Measurements from ENCODE around the gene PEAK3. TPM values are rescaled to one million over a fixed set of nuclear protein-coding genes. Genes with fewer than 3 reads are reported as not detected.

Gene PEAK3
- total and polyA plus RNA-seq, 9 of the 15 experiments (the other 6 are each of a cell fraction or from before 2014, with no cell fraction given): 0.07 to 0.40 TPM; not detected in 7

DNA sequence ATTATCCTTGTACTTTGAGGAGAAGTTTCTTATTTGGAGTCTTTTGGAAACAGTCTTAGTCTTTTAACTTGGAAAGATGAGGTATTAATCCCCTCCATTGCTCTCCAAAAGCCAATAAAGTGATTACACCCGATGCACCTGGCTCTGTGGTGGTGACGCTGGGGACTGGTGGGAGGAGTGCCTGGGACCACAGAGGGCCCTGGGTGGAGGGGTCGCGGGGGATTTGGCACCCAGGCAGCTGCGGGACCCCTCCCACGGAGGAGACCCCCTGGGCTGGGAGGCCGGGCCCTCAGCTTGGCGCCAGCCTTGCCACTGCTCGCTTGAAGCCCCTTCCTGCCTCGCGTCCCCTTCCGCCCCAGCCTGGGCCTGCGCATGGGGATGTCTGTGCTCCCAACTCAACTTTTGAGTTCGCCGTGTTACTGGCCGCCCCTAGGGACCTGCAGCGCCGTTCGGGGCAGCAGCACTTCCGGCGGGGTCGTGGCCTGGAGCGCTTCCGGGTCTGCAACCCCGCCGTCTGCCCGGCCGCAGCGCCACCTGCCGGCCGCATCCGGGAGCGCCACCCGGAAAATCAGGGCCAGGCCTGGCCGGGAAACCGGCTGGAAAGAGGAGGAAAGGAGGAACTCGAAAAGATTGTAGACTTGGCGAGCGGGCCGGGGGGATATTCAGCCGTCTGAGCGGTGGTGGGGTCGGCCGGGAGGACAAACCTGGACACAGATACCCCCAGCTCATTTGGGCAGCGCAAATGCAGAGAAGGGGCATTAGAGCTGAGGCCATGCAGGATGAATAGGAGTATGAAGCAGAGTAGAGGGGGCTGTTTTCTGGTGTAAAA lies 8.4 kb downstream of the PEAK3 start (continued):
- TF ChIP-seq, protein P1, sequence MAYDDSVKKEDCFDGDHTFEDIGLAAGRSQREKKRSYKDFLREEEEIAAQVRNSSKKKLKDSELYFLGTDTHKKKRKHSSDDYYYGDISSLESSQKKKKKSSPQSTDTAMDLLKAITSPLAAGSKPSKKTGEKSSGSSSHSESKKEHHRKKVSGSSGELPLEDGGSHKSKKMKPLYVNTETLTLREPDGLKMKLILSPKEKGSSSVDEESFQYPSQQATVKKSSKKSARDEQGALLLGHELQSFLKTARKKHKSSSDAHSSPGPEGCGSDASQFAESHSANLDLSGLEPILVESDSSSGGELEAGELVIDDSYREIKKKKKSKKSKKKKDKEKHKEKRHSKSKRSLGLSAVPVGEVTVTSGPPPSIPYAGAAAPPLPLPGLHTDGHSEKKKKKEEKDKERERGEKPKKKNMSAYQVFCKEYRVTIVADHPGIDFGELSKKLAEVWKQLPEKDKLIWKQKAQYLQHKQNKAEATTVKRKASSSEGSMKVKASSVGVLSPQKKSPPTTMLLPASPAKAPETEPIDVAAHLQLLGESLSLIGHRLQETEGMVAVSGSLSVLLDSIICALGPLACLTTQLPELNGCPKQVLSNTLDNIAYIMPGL (CRISPR knock-in tag; IDR thresholded peaks at IDR 0.05): 0 out of 2 replicates have a peak, but pooled peaks have one; percentile 63
- TF ChIP-seq PCBP2 (IDR thresholded peaks at IDR 0.05; ENCODE audit: low read depth, low read length, poor library complexity, severe bottlenecking) (no peak), NFIC (IDR thresholded peaks at IDR 0.05) (no peak; the same call in 1 of the 2 replicates), HMG20B (CRISPR knock-in tag; IDR thresholded peaks at IDR 0.05) (no peak), CBX3 (IDR thresholded peaks at IDR 0.05; ENCODE audit: borderline replicate concordance in 1 of 2, low read length in 2 of 2) (0 out of 3 replicates have a peak, but pooled peaks of 1 of the 2 experiments have one; percentile 46), RNF2 (IDR thresholded peaks at IDR 0.05) (no peak), RBM15 (IDR thresholded peaks at IDR 0.05; ENCODE audit: insufficient read depth, low read length) (no peak), ZNF253 (CRISPR knock-in tag; conservative IDR thresholded peaks at IDR 0.05) (no peak), FOXA1 (IDR thresholded peaks at IDR 0.05; ENCODE audit: borderline replicate concordance) (no peak), RBM39 (optimal IDR thresholded peaks at IDR 0.05; ENCODE audit: low read depth, low read length) (no peak), ZNF146 (CRISPR knock-in tag; IDR thresholded peaks at IDR 0.05; ENCODE audit: unreplicated experiment) (no peak), KDM5B (IDR thresholded peaks at IDR 0.05; ENCODE audit: insufficient replicate concordance, low read depth, low read length) (no peak), RBM14 (IDR thresholded peaks at IDR 0.05; ENCODE audit: borderline replicate concordance, insufficient read depth, low read depth, low read length) (no peak), NR4A1 (CRISPR knock-in tag; IDR thresholded peaks at IDR 0.05) (no peak), NR4A1 (tag; IDR thresholded peaks at IDR 0.05) (0 out of 2 replicates have a peak, but pooled peaks have one; percentile 18), EHMT2 (IDR thresholded peaks at IDR 0.05) (no peak), ZC3H8 (IDR thresholded peaks at IDR 0.05) (no peak), ZNF23 (CRISPR knock-in tag; IDR thresholded peaks at IDR 0.05) (no peak), ADNP (tag; IDR thresholded peaks at IDR 0.05) (no peak), MAFG (tag; conservative IDR thresholded peaks at IDR 0.05) (no peak)
- TF ChIP-seq, protein P2, sequence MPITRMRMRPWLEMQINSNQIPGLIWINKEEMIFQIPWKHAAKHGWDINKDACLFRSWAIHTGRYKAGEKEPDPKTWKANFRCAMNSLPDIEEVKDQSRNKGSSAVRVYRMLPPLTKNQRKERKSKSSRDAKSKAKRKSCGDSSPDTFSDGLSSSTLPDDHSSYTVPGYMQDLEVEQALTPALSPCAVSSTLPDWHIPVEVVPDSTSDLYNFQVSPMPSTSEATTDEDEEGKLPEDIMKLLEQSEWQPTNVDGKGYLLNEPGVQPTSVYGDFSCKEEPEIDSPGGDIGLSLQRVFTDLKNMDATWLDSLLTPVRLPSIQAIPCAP (CRISPR knock-in tag; IDR thresholded peaks at IDR 0.05; ENCODE audit: borderline replicate concordance): no peak
- TF ChIP-seq, protein P3, sequence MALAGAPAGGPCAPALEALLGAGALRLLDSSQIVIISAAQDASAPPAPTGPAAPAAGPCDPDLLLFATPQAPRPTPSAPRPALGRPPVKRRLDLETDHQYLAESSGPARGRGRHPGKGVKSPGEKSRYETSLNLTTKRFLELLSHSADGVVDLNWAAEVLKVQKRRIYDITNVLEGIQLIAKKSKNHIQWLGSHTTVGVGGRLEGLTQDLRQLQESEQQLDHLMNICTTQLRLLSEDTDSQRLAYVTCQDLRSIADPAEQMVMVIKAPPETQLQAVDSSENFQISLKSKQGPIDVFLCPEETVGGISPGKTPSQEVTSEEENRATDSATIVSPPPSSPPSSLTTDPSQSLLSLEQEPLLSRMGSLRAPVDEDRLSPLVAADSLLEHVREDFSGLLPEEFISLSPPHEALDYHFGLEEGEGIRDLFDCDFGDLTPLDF (CRISPR knock-in tag; IDR thresholded peaks at IDR 0.05): peak; percentile 46; the same call in 1 of the 2 replicates
- TF ChIP-seq, protein P4, sequence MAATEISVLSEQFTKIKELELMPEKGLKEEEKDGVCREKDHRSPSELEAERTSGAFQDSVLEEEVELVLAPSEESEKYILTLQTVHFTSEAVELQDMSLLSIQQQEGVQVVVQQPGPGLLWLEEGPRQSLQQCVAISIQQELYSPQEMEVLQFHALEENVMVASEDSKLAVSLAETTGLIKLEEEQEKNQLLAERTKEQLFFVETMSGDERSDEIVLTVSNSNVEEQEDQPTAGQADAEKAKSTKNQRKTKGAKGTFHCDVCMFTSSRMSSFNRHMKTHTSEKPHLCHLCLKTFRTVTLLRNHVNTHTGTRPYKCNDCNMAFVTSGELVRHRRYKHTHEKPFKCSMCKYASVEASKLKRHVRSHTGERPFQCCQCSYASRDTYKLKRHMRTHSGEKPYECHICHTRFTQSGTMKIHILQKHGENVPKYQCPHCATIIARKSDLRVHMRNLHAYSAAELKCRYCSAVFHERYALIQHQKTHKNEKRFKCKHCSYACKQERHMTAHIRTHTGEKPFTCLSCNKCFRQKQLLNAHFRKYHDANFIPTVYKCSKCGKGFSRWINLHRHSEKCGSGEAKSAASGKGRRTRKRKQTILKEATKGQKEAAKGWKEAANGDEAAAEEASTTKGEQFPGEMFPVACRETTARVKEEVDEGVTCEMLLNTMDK (IDR thresholded peaks at IDR 0.05; ENCODE audit: borderline replicate concordance, insufficient read depth, low read depth, low read length, poor library complexity, severe bottlenecking): peak; percentile 99
